GM06990 (cell line): ENCODE measurements around the gene VPS25.
A peak's percentile ranks its signal among the peaks of the same experiment; 100 is the strongest.

ENCODE experiments used
- DNase-seq: peaks from one replicate; pipeline ENCODE4 v3.0.0-alpha.2; 2011; ENCODE audit not compliant: insufficient read length; ENCODE audit errors: extremely low read depth
- H3K27me3 ChIP-seq: replicated peaks from 2 replicates; pipeline ENCODE4 v1.6.0; 2011; ENCODE audit warnings: low read length; ENCODE audit not compliant: control insufficient read depth, insufficient read depth
- H3K36me3 ChIP-seq: 2 replicates; pipeline ENCODE4 v1.5.1; 2011; ENCODE audit warnings: low read length; ENCODE audit not compliant: control insufficient read depth, insufficient read depth
- H3K4me3 ChIP-seq: replicated peaks from 2 replicates; pipeline ENCODE4 v1.5.1; 2011; ENCODE audit warnings: low read depth, mild to moderate bottlenecking, control low read depth, low read length
- CTCF ChIP-seq: IDR thresholded peaks from 2 replicates; pipeline ENCODE4 v1.5.1; 2011; ENCODE audit warnings: low read length, control low read depth, mild to moderate bottlenecking, inconsistent platforms; ENCODE audit not compliant: insufficient read depth, poor library complexity, severe bottlenecking

Gene VPS25

GRCh38 chr17:42744283-42744805 is 28.9 kb upstream of the VPS25 start:
- Histone ChIP-seq H3K4me3 (peak overlapping the region; percentile 73), H3K27me3 (no peaks in the 10 kb centered on the region), H3K36me3 (no peaks in the 10 kb centered on the region)
- peak; percentile 82 for DNase-seq
- peak; percentile 25 for TF ChIP-seq CTCF

- H3K27me3 ChIP-seq = no peaks in the 10 kb centered on the region
- TF ChIP-seq CTCF = no peak
- peak; percentile 95 for DNase-seq
- H3K36me3 ChIP-seq = no peaks in the 10 kb centered on the region
- H3K4me3 ChIP-seq = peak within 1 kb of the TSS; percentile 73
These were observed 28.2 kb upstream of the VPS25 start, which contains the start of gene EZH1 for GRCh38 chr17:42744806-42745617. EZH1 (minus strand) TSS chr17:42745040; CDS start chr17:42728941, 16,099 bp downstream.

- no peak for DNase-seq
- TF ChIP-seq CTCF = no peak
- H3K27me3 ChIP-seq = no peaks in the 10 kb centered on the region
- no peak overlapping the region for H3K4me3 ChIP-seq
- H3K36me3 ChIP-seq = no peaks in the 10 kb centered on the region
These were observed 24.9 kb upstream of the VPS25 start for GRCh38 chr17:42748202-42748907.

GRCh38 chr17:42748908-42749798 is 24.1 kb upstream of the VPS25 start:
- DNase-seq = no peak
- TF ChIP-seq CTCF = no peak
- no peaks in the 10 kb centered on the region for H3K36me3 ChIP-seq
- no peaks in the 10 kb centered on the region for H3K27me3 ChIP-seq
- no peak overlapping the region for H3K4me3 ChIP-seq

DNA sequence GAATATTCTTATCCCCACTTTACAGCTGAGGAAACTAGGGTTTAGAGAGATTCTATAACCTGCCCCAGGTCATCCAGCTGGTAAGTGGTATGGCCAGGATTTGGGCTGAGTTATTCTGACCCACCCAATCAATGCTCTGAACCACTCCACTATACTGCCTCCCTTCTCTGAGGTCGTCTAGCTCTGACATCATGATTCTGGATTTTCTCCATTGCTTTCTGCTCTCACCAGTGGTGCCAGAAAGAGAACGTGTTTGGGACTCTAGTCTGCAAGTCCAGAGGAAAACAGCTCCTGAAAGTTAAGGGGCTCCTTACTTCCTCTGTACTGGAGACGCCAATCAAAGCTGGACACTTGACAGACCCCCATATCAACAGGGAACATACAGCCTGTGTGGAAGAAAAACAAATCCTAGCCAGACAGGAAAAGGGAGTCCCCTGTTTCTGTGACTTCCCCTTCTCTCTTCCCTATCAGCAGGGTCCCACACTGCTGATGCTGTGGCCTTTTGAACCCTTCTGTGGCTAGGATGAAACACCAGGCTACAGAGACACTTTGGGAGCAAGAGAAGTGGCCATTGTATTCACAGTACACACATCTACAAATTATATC is 22.4 kb upstream of the VPS25 start:
- TF ChIP-seq CTCF = no peak
- Histone ChIP-seq H3K36me3 (no peaks in the 10 kb centered on the region), H3K27me3 (no peaks in the 10 kb centered on the region), H3K4me3 (no peak overlapping the region)
- DNase-seq = no peak
